ENCODE data around the gene TPCN1. TPM values are rescaled to one million over a fixed set of nuclear protein-coding genes. Genes with fewer than 3 reads are reported as not detected.

Gene TPCN1
- total and polyA plus RNA-seq, 2 of the 8 experiments (the other 6 are each of a cell fraction or from before 2014, with no cell fraction given): 14.9 to 21.4 TPM

DNA sequence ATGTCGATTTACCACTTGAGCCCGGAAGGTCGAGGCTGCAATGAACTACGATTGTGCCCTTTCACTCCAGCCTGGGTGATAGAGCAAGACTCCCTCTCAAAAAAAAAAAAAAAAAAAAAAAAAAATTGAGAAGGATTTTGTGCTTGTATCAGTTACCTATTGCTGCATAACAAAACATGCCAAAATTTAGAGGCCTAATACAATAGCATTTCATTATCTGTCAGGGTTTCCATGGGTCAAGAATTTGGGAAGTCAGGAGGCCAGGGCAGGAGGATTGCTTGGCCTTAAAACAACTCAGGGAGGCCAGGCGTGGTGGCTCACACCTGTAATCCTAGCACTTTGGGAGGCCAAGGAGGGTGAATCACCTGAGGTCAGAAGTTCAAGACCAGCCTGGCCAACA is 118.3 kb downstream of the TPCN1 start:
- Histone ChIP-seq H4K8ac (ENCODE audit: extremely low read depth, insufficient read depth, low read length) (no peak overlapping the region), H2BK12ac (ENCODE audit: low read depth, low read length) (no peak overlapping the region), H4K5ac (ENCODE audit: insufficient read length, low read depth, low read length) (no peak overlapping the region), H3K27ac (ENCODE audit: low read depth, low read length) (no peak overlapping the region), H2AFZ (ENCODE audit: low read length) (no peak overlapping the region), H2BK15ac (ENCODE audit: low read length) (no peak overlapping the region), H4K20me1 (replicated peaks in 1 of 2; ENCODE audit: control insufficient read depth in 1 of 2, insufficient read depth in 2 of 2, low read length in 2 of 2) (no peaks in the 10 kb centered on the region), H3K14ac (ENCODE audit: insufficient read length) (no peak overlapping the region), H2BK20ac (ENCODE audit: low read length) (no peak overlapping the region), H3K4me1 (replicated peaks in 1 of 4; ENCODE audit: control insufficient read depth in 3 of 4, insufficient read depth in 4 of 4, low read length in 3 of 4) (peaks cover 0 to 3% (median under 1%) of the 10 kb centered on the region in 4 experiments; a peak in 3 of 7 replicates), H3K23ac (ENCODE audit: insufficient read length) (no peak overlapping the region), H3K79me2 (ENCODE audit: control insufficient read depth in 1 of 2, insufficient read depth in 2 of 2, low read length in 2 of 2) (no peaks in the 10 kb centered on the region), H2BK5ac (ENCODE audit: low read depth, low read length) (no peak overlapping the region), H4K91ac (replicated peaks; ENCODE audit: insufficient read length, low read length) (no peak overlapping the region), H3K18ac (ENCODE audit: extremely low read depth, low read length) (no peak overlapping the region), H3K27me3 (replicated peaks in 1 of 4; ENCODE audit: control insufficient read depth in 3 of 4, extremely low read depth in 1 of 4, insufficient read depth in 3 of 4, low read length in 3 of 4) (peaks cover 0 to 3% (median 2%) of the 10 kb centered on the region in 4 experiments; a peak in 5 of 7 replicates), H3K4ac (replicated peaks; ENCODE audit: insufficient read length, low read depth, low read length) (no peak overlapping the region), H3K79me1 (ENCODE audit: low read depth, low read length) (no peaks in the 10 kb centered on the region), H3K9ac (replicated peaks in 1 of 4; ENCODE audit: extremely low read depth in 1 of 4, low read depth in 3 of 4, low read length in 3 of 4) (no peak overlapping the region), H3K36me3 (ENCODE audit: control insufficient read depth in 2 of 4, insufficient read depth in 4 of 4, low read length in 3 of 4) (no peaks in the 10 kb centered on the region), H3K4me3 (ENCODE audit: extremely low read depth in 1 of 4, insufficient read depth in 2 of 4, low read depth in 3 of 4, low read length in 4 of 4) (no peak overlapping the region), H2AK5ac (ENCODE audit: low read depth, low read length) (no peak overlapping the region), H3K4me2 (ENCODE audit: insufficient read depth in 1 of 2, low read depth in 2 of 2, low read length in 2 of 2) (no peak overlapping the region), H2BK120ac (replicated peaks; ENCODE audit: low read depth, low read length) (no peak overlapping the region), H3K56ac (replicated peaks; ENCODE audit: insufficient read length, low read depth, low read length) (no peak overlapping the region), H3K23me2 (ENCODE audit: low read depth, low read length) (peaks cover 2% of the 10 kb centered on the region; the same call in 1 of the 2 replicates), H3K9me3 (ENCODE audit: insufficient read depth in 2 of 2, low read depth in 1 of 2, low read length in 1 of 2) (no peaks in the 10 kb centered on the region)
- ChIA-PET CTCF (ENCODE audit: partially characterized antibody) (interaction anchor here (1.7 kb wide), 1 partner anchor 123 kb away, joined by 3 read pairs; no protein-coding TSS in a partner anchor), POLR2A (ENCODE audit: partially characterized antibody) (interaction anchor here (1.0 to 1.2 kb wide), 2 partner anchors 9 to 145 kb away, joined by 3 to 4 read pairs; no protein-coding TSS in a partner anchor)
- 87% methylated on average over 5 of the region's 5 CpGs; no CpG with 5 or more reads in 1 of the 2 experiments for WGBS, 2 experiments (ENCODE audit: extremely low coverage in 1 of 2, insufficient coverage in 1 of 2, insufficient read length in 1 of 2, insufficient replicate concordance in 2 of 2, low coverage in 1 of 2, low lambda C conversion rate in 2 of 2, missing lambda C conversion rate in 1 of 2)
- FAIRE-seq (no peak), DNase-seq (ENCODE audit: low read depth in 1 of 2, low spot score in 2 of 2) (no peak)
- TF ChIP-seq FOSL1 (IDR thresholded peaks at IDR 0.05; ENCODE audit: insufficient read depth, low read depth, low read length) (no peak), NANOG (IDR thresholded peaks at IDR 0.05; ENCODE audit: insufficient read depth, low read depth, low read length, poor library complexity, severe bottlenecking) (no peak), CTBP2 (IDR thresholded peaks at IDR 0.05; ENCODE audit: borderline replicate concordance, insufficient read depth, insufficient read length, low read length) (no peak), TBP (IDR thresholded peaks at IDR 0.05; ENCODE audit: low read depth, low read length) (no peak), USF2 (IDR thresholded peaks at IDR 0.05; ENCODE audit: low read length) (no peak), SP2 (IDR thresholded peaks at IDR 0.05; ENCODE audit: low read length) (no peak), SP4 (IDR thresholded peaks at IDR 0.05; ENCODE audit: low read length) (no peak), RFX5 (IDR thresholded peaks at IDR 0.05; ENCODE audit: borderline replicate concordance, low read depth, low read length) (no peak), SP1 (IDR thresholded peaks at IDR 0.05; ENCODE audit: low read depth, low read length) (no peak), KDM5A (IDR thresholded peaks at IDR 0.05; ENCODE audit: low read length) (no peak)
- TF ChIP-seq, protein P1, sequence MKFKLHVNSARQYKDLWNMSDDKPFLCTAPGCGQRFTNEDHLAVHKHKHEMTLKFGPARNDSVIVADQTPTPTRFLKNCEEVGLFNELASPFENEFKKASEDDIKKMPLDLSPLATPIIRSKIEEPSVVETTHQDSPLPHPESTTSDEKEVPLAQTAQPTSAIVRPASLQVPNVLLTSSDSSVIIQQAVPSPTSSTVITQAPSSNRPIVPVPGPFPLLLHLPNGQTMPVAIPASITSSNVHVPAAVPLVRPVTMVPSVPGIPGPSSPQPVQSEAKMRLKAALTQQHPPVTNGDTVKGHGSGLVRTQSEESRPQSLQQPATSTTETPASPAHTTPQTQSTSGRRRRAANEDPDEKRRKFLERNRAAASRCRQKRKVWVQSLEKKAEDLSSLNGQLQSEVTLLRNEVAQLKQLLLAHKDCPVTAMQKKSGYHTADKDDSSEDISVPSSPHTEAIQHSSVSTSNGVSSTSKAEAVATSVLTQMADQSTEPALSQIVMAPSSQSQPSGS (IDR thresholded peaks at IDR 0.05; ENCODE audit: low read length): no peak

Data from H1 (cell line).